K562 (cell line): Measurements from ENCODE around the gene ZSCAN22.

Experiments used
- GATA2 ChIP-seq: sonication (generic); formaldehyde crosslinking; IDR thresholded peaks from 2 replicates; pipeline ENCODE4 v1.4.0; 2020; ENCODE audit warnings: mild to moderate bottlenecking, missing genetic modification reagents
- ZNF24 ChIP-seq: fragments of 450-650 bp; IDR thresholded peaks from 2 replicates; pipeline ENCODE4 v1.6.1; 2016

DNA sequence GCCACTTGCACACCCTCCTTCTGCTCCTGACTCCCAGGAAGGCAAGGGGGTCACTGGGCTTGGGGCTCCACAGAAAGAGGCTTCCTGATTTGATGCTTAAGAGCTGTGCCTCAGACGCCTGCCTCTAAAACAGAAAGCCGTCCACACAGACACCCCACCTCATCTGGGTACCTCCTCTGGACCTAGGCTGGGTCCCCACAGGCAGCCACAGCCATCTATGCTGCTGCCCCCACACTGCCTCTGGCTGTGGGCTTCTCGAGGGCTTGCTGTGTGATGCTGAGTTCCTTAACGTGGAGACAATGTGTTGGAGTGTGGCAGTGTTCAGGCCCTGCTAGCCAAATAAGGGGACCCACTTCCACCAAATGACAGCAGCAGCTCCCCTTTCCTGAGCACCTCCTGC is 8.5 kb upstream of the ZSCAN22 start:
- TF ChIP-seq ZNF24 = no peak
- no peak for TF ChIP-seq GATA2 (CRISPR knock-in tag)
